Activated B cell treated with CpG ODN at 0.5 μM for 24 hours (primary cell): ENCODE results near the gene GNG12. TPM values are rescaled to one million over a fixed set of nuclear protein-coding genes. Genes with fewer than 3 reads are reported as not detected.

Experiments
- ATAC-seq: fragments of 200-7000 bp; cut with Tn5 transposase; one replicate; pipeline ENCODE4 v1.10.0; 2021; ENCODE audit warnings: low read depth, mild to moderate bottlenecking, moderate library complexity
- CTCF ChIA-PET: fragments of 350-600 bp; sonication (Branson Sonifier 250); formaldehyde crosslinking; loops from one replicate; lab custom pipeline; 2021; ENCODE audit warnings: antibody characterized with exemption; lab: Charles Lee
- POLR2A ChIA-PET: fragments of 350-600 bp; sonication (Branson Sonifier 250); formaldehyde crosslinking; loops from one replicate; lab custom pipeline; 2021; ENCODE audit warnings: antibody characterized with exemption; lab: Charles Lee
- DNase-seq: peaks from one replicate; pipeline ENCODE4 v3.0.0; 2022
- H3K27ac Mint-ChIP-seq: one replicate; pipeline ENCODE4 v1.8.0; 2020; ENCODE audit warnings: mixed read lengths
- H3K27me3 Mint-ChIP-seq: one replicate; pipeline ENCODE4 v1.8.0; 2021; ENCODE audit warnings: mixed read lengths
- H3K36me3 Mint-ChIP-seq: one replicate; pipeline ENCODE4 v1.8.0; 2021; ENCODE audit warnings: low read depth, mixed read lengths
- H3K4me1 Mint-ChIP-seq: one replicate; pipeline ENCODE4 v1.8.0; 2021; ENCODE audit warnings: mixed read lengths
- H3K4me3 Mint-ChIP-seq: one replicate; pipeline ENCODE4 v1.8.0; 2020; ENCODE audit warnings: mild to moderate bottlenecking, mixed read lengths
- H3K9me3 Mint-ChIP-seq: one replicate; pipeline ENCODE4 v1.8.0; 2020; ENCODE audit warnings: mixed read lengths
- CTCF ChIP-seq: fragments of 200-600 bp; IDR thresholded peaks from one replicate; pipeline ENCODE4 v1.8.0; 2022; ENCODE audit warnings: antibody characterized with exemption, mild to moderate bottlenecking
- intact Hi-C: fragments of 100-400 bp; cut with micrococcal nuclease; formaldehyde crosslinking; loops from one replicate; pipeline ENCODE4 v1.15.1; 2024
- total RNA-seq: library from RNA; stranded (reverse); gene quantifications from 2 replicates; pipeline ENCODE4 v1.2.3, GENCODE V29; 2022

GNG12 gene
- total RNA-seq, 1 donor from 2014 or later = not detected

GRCh38 chr1:67844988-67845387, 11.7 kb upstream of the GNG12 start:
- ChIA-PET POLR2A (no interaction called here), CTCF (no interaction called here)
- intact Hi-C loops = no loop called here
- Mint-ChIP-seq H3K27me3 (peaks cover 17% of the 10 kb centered on the region), H3K4me1 (no peaks in the 10 kb centered on the region), H3K9me3 (no peaks in the 10 kb centered on the region), H3K36me3 (no peaks in the 10 kb centered on the region), H3K27ac (no peak overlapping the region), H3K4me3 (no peak overlapping the region)
- ATAC-seq = no peak
- DNase-seq = no peak
- TF ChIP-seq CTCF = no peak

- ChIA-PET CTCF (no interaction called here), POLR2A (no interaction called here)
- Mint-ChIP-seq H3K27ac (no peak overlapping the region), H3K4me3 (no peak overlapping the region), H3K27me3 (peaks cover 14% of the 10 kb centered on the region), H3K36me3 (no peaks in the 10 kb centered on the region), H3K9me3 (no peaks in the 10 kb centered on the region), H3K4me1 (no peaks in the 10 kb centered on the region)
- DNase-seq = no peak
- no peak for TF ChIP-seq CTCF
- ATAC-seq = no peak
- intact Hi-C loops = no loop called here
Observed at GRCh38 chr1:67843746-67844145, 10.5 kb upstream of the GNG12 start.

- no peaks in the 10 kb centered on the region for H3K9me3 Mint-ChIP-seq
- H3K4me1 Mint-ChIP-seq = no peaks in the 10 kb centered on the region
- no peak for TF ChIP-seq CTCF
- no peak for DNase-seq
- no peak overlapping the region for H3K4me3 Mint-ChIP-seq
- CTCF ChIA-PET = no interaction called here
- intact Hi-C loops = no loop called here
- H3K36me3 Mint-ChIP-seq = no peaks in the 10 kb centered on the region
- POLR2A ChIA-PET = no interaction called here
- H3K27me3 Mint-ChIP-seq = peaks cover 14% of the 10 kb centered on the region
- no peak overlapping the region for H3K27ac Mint-ChIP-seq
- ATAC-seq = no peak
Observed at GRCh38 chr1:67843331-67843730, 10.1 kb upstream of the GNG12 start.

- intact Hi-C loops = no loop called here
- TF ChIP-seq CTCF = no peak
- Mint-ChIP-seq H3K36me3 (no peaks in the 10 kb centered on the region), H3K4me3 (no peak overlapping the region), H3K4me1 (no peaks in the 10 kb centered on the region), H3K9me3 (no peaks in the 10 kb centered on the region), H3K27me3 (peaks cover 28% of the 10 kb centered on the region), H3K27ac (no peak overlapping the region)
- ATAC-seq (no peak), DNase-seq (no peak)
- POLR2A ChIA-PET = no interaction called here
- CTCF ChIA-PET = no interaction called here
Observed at GRCh38 chr1:67840449-67840848, 7.2 kb upstream of the GNG12 start.

- TF ChIP-seq CTCF = no peak
- no peak for DNase-seq
- Mint-ChIP-seq H3K4me1 (no peaks in the 10 kb centered on the region), H3K9me3 (no peaks in the 10 kb centered on the region), H3K27me3 (peaks cover 24% of the 10 kb centered on the region), H3K36me3 (no peaks in the 10 kb centered on the region), H3K4me3 (no peak overlapping the region), H3K27ac (no peak overlapping the region)
- ChIA-PET POLR2A (no interaction called here), CTCF (no interaction called here)
- intact Hi-C loops = no loop called here
- no peak for ATAC-seq
Observed at GRCh38 chr1:67839826-67840225, 6.6 kb upstream of the GNG12 start.
